ENCODE measurements around the gene GGTLC2. TPM values are rescaled to one million over a fixed set of nuclear protein-coding genes. Genes with fewer than 3 reads are reported as not detected.

The GGTLC2 gene
- total RNA-seq, 4 donors from 2014 or later, result not detected

- WGBS, 2 donors, result 92% methylated on average over 4 of the region's 4 CpGs
- no peak overlapping the region for H3K4me3 ChIP-seq
- no peaks in the 10 kb centered on the region for H3K36me3 ChIP-seq
- H3K27ac ChIP-seq, result no peak overlapping the region
- H3K27me3 ChIP-seq, result peaks cover 0 to 45% (median 0%) of the 10 kb centered on the region in 4 donors
- no peaks in the 10 kb centered on the region for H3K4me1 ChIP-seq
- DNase-seq, result no peak
- intact Hi-C loops (cut with DNase I), result no loop called here
- H3K9me3 ChIP-seq, result peaks cover 0 to 9% (median 0%) of the 10 kb centered on the region in 3 donors
- TF ChIP-seq POLR2A (IDR thresholded peaks at IDR 0.05), result no peak
- TF ChIP-seq, protein P1, sequence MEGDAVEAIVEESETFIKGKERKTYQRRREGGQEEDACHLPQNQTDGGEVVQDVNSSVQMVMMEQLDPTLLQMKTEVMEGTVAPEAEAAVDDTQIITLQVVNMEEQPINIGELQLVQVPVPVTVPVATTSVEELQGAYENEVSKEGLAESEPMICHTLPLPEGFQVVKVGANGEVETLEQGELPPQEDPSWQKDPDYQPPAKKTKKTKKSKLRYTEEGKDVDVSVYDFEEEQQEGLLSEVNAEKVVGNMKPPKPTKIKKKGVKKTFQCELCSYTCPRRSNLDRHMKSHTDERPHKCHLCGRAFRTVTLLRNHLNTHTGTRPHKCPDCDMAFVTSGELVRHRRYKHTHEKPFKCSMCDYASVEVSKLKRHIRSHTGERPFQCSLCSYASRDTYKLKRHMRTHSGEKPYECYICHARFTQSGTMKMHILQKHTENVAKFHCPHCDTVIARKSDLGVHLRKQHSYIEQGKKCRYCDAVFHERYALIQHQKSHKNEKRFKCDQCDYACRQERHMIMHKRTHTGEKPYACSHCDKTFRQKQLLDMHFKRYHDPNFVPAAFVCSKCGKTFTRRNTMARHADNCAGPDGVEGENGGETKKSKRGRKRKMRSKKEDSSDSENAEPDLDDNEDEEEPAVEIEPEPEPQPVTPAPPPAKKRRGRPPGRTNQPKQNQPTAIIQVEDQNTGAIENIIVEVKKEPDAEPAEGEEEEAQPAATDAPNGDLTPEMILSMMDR (IDR thresholded peaks at IDR 0.05), result no peak
These were observed 30.1 kb downstream of the GGTLC2 start for GRCh38 chr22:22674467-22674866.

- no peak for DNase-seq
- H3K27ac ChIP-seq, result no peak overlapping the region
- H3K27me3 ChIP-seq, result peaks cover 0 to 38% (median 0%) of the 10 kb centered on the region in 4 donors
- no peaks in the 10 kb centered on the region for H3K36me3 ChIP-seq
- no peak for TF ChIP-seq POLR2A (IDR thresholded peaks at IDR 0.05)
- TF ChIP-seq, protein P1 (IDR thresholded peaks at IDR 0.05), result no peak
- intact Hi-C loops (cut with DNase I), result no loop called here
- H3K4me3 ChIP-seq, result no peak overlapping the region
- 70 to 86% methylated on average over 2 to 4 of the region's 4 CpGs for WGBS, 2 donors
- H3K9me3 ChIP-seq, result no peaks in the 10 kb centered on the region
- no peaks in the 10 kb centered on the region for H3K4me1 ChIP-seq
These were observed 34.6 kb downstream of the GGTLC2 start for GRCh38 chr22:22678970-22679369.

GRCh38 chr22:22680396-22680795 is 36.0 kb downstream of the GGTLC2 start:
- DNase-seq, result no peak
- Histone ChIP-seq H3K9me3 (no peaks in the 10 kb centered on the region), H3K27ac (no peak overlapping the region), H3K36me3 (no peaks in the 10 kb centered on the region), H3K27me3 (peaks cover 0 to 34% (median 0%) of the 10 kb centered on the region in 4 donors), H3K4me3 (no peak overlapping the region), H3K4me1 (peaks cover 0 to 4% (median 0%) of the 10 kb centered on the region in 3 donors)
- TF ChIP-seq, protein P1 (IDR thresholded peaks at IDR 0.05), result no peak
- intact Hi-C loops (cut with DNase I), result no loop called here
- WGBS, 2 donors, result 92 to 97% methylated on average over 4 of the region's 4 CpGs

- WGBS, 2 donors, result 33 to 43% methylated on average over 3 of the region's 3 CpGs
- Histone ChIP-seq H3K9me3 (no peaks in the 10 kb centered on the region), H3K4me3 (no peak overlapping the region), H3K27me3 (peaks cover 0 to 25% (median 0%) of the 10 kb centered on the region in 4 donors), H3K36me3 (no peaks in the 10 kb centered on the region), H3K4me1 (peaks cover 0 to 4% (median 0%) of the 10 kb centered on the region in 3 donors), H3K27ac (no peak overlapping the region)
- no peak for TF ChIP-seq POLR2A (IDR thresholded peaks at IDR 0.05)
- TF ChIP-seq, protein P1 (IDR thresholded peaks at IDR 0.05), result no peak
- intact Hi-C loops (cut with DNase I), result no loop called here
- DNase-seq, result no peak
These were observed 36.9 kb downstream of the GGTLC2 start for GRCh38 chr22:22681221-22681739.

DNA sequence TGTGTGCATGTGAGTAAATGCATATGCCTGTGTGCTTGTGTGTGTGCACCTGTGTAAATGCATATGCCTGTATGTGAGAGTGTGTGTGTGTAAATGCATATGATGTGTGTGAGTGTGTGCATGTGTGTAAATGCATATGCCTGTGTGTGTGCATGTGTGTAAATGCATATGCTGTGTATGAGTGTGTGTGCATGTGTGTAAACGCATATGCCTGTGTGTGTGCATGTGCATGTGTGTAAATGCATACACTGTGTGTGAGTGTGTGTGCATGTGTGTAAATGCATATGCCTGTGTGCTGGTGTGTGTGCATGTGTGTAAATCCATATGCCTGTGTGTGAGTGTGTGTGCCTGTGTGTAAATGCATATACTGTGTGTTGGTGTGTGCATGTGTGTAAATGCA is 37.8 kb downstream of the GGTLC2 start:
- H3K9me3 ChIP-seq, result no peaks in the 10 kb centered on the region
- intact Hi-C loops (cut with DNase I), result no loop called here
- WGBS, 2 donors, result 74 to 90% methylated on average over 1 of the region's 1 CpG

More for the DNA sequence above, 37.8 kb downstream of the GGTLC2 start:
- Histone ChIP-seq H3K27ac (no peak overlapping the region), H3K4me1 (peaks cover 0 to 4% (median 0%) of the 10 kb centered on the region in 3 donors), H3K27me3 (peaks cover 0 to 18% (median 0%) of the 10 kb centered on the region in 4 donors), H3K36me3 (no peaks in the 10 kb centered on the region), H3K4me3 (no peak overlapping the region)
- TF ChIP-seq, protein P1 (IDR thresholded peaks at IDR 0.05), result no peak
- no peak for TF ChIP-seq POLR2A (IDR thresholded peaks at IDR 0.05)
- no peak for DNase-seq
